SK-N-SH treated with all-trans-retinoic acid at 6 μM for 48 hours (cell line): ENCODE results near the gene TLE4.

Experiments
- ATAC-seq: fragments of 200-7000 bp; cut with Tn5 transposase; 3 replicates; pipeline ENCODE4 v1.9.1; 2020; ENCODE audit warnings: mild to moderate bottlenecking, moderate library complexity
- ARNTL ChIP-seq: fragments of 450-650 bp; formaldehyde crosslinking; IDR thresholded peaks from 2 replicates; pipeline ENCODE4 v1.5.0; 2020; ENCODE audit warnings: low read depth, mild to moderate bottlenecking, moderate library complexity, borderline replicate concordance
- BACH2 ChIP-seq: fragments of 250-450 bp; sonication (Bioruptor Pico); IDR thresholded peaks from 2 replicates; pipeline ENCODE4 v1.9.0; 2021; ENCODE audit warnings: mild to moderate bottlenecking, borderline replicate concordance
- CREB5 ChIP-seq: fragments of 250-450 bp; sonication (Bioruptor Pico); IDR thresholded peaks from 2 replicates; pipeline ENCODE4 v1.5.1; 2020; ENCODE audit warnings: low read depth, mild to moderate bottlenecking, moderate library complexity
- CSDC2 ChIP-seq: fragments of 250-450 bp; sonication (Bioruptor Pico); IDR thresholded peaks from 2 replicates; pipeline ENCODE4 v1.5.0; 2020; ENCODE audit warnings: mild to moderate bottlenecking, moderate library complexity
- CSRNP3 ChIP-seq: fragments of 250-450 bp; sonication (Bioruptor Pico); IDR thresholded peaks from 2 replicates; pipeline ENCODE4 v1.5.1; 2021; ENCODE audit warnings: mild to moderate bottlenecking, moderate library complexity
- ESRRG ChIP-seq: fragments of 250-450 bp; sonication (Bioruptor Pico); IDR thresholded peaks from 2 replicates; pipeline ENCODE4 v1.6.1; 2021; ENCODE audit warnings: mild to moderate bottlenecking
- ISL1 ChIP-seq: fragments of 250-450 bp; sonication (Bioruptor Pico); IDR thresholded peaks from 2 replicates; pipeline ENCODE4 v2.1.2; 2022; ENCODE audit warnings: mild to moderate bottlenecking, moderate library complexity
- OSR1 ChIP-seq: fragments of 250-450 bp; sonication (Bioruptor Pico); IDR thresholded peaks from 2 replicates; pipeline ENCODE4 v1.8.0; 2022; ENCODE audit warnings: moderate library complexity, mild to moderate bottlenecking, inconsistent platforms
- PATZ1 ChIP-seq: fragments of 250-450 bp; sonication (Bioruptor Pico); IDR thresholded peaks from 2 replicates; pipeline ENCODE4 v1.8.0; 2020; ENCODE audit warnings: mild to moderate bottlenecking, moderate library complexity, borderline replicate concordance
- POU6F1 ChIP-seq: fragments of 250-450 bp; sonication (Bioruptor Pico); IDR thresholded peaks from 2 replicates; pipeline ENCODE4 v1.8.0; 2021; ENCODE audit warnings: low read depth, mild to moderate bottlenecking, moderate library complexity, borderline replicate concordance
- PPARA ChIP-seq: fragments of 250-450 bp; sonication (Bioruptor Pico); IDR thresholded peaks from 2 replicates; pipeline ENCODE4 v1.5.0; 2020; ENCODE audit warnings: mild to moderate bottlenecking, borderline replicate concordance
- RARB ChIP-seq: fragments of 250-450 bp; sonication (Bioruptor Pico); IDR thresholded peaks from 2 replicates; pipeline ENCODE4 v1.8.0; 2021; ENCODE audit warnings: mild to moderate bottlenecking, moderate library complexity
- SNAI2 ChIP-seq: fragments of 250-450 bp; sonication (Bioruptor Pico); IDR thresholded peaks from 2 replicates; pipeline ENCODE4 v1.5.0; 2020; ENCODE audit warnings: mild to moderate bottlenecking, moderate library complexity
- TOX ChIP-seq: fragments of 250-450 bp; sonication (Bioruptor Pico); IDR thresholded peaks from 2 replicates; pipeline ENCODE4 v1.8.0; 2021; ENCODE audit warnings: mild to moderate bottlenecking, moderate library complexity, borderline replicate concordance
- TSHZ2 ChIP-seq: fragments of 250-450 bp; sonication (Bioruptor Pico); IDR thresholded peaks from 2 replicates; pipeline ENCODE4 v1.5.0; 2020; ENCODE audit warnings: mild to moderate bottlenecking, moderate library complexity
- ZFP3 ChIP-seq: fragments of 250-450 bp; sonication (Bioruptor Pico); IDR thresholded peaks from 2 replicates; pipeline ENCODE4 v1.5.0; 2020; ENCODE audit warnings: mild to moderate bottlenecking, moderate library complexity
- ZNF565 ChIP-seq: fragments of 450-650 bp; formaldehyde crosslinking; conservative IDR thresholded peaks from 2 replicates; pipeline ENCODE4 v1.5.0; 2020; ENCODE audit warnings: low read depth, mild to moderate bottlenecking, moderate library complexity
- ZNF70 ChIP-seq: fragments of 450-650 bp; formaldehyde crosslinking; IDR thresholded peaks from 2 replicates; pipeline ENCODE4 v1.5.0; 2020; ENCODE audit warnings: mild to moderate bottlenecking, moderate library complexity
- ZNF8 ChIP-seq: fragments of 450-650 bp; formaldehyde crosslinking; IDR thresholded peaks from 2 replicates; pipeline ENCODE4 v1.5.0; 2020; ENCODE audit warnings: mild to moderate bottlenecking, moderate library complexity

The TLE4 gene

GRCh38 chr9:79637177-79637925, 65.6 kb downstream of the TLE4 start:
- no peak for ATAC-seq

GRCh38 chr9:79638806-79639205, 67.0 kb downstream of the TLE4 start:
- no peak for ATAC-seq
- TF ChIP-seq ZNF70 (CRISPR knock-in tag) (no peak), RARB (CRISPR knock-in tag) (no peak), PPARA (CRISPR knock-in tag) (no peak), ZFP3 (CRISPR knock-in tag) (no peak), BACH2 (CRISPR knock-in tag) (no peak), SNAI2 (CRISPR knock-in tag) (no peak), OSR1 (CRISPR knock-in tag) (no peak), CREB5 (no peak), TOX (CRISPR knock-in tag) (no peak), CSDC2 (CRISPR knock-in tag) (no peak), ESRRG (no peak)

More at GRCh38 chr9:79637177-79637925, 65.6 kb downstream of the TLE4 start:
- TF ChIP-seq ARNTL (CRISPR knock-in tag) (no peak), ZNF8 (no peak), ZNF70 (CRISPR knock-in tag) (no peak), OSR1 (CRISPR knock-in tag) (no peak), RARB (CRISPR knock-in tag) (no peak), ZFP3 (CRISPR knock-in tag) (no peak), PATZ1 (CRISPR knock-in tag) (no peak), ZNF565 (CRISPR knock-in tag) (no peak), TSHZ2 (no peak), CREB5 (no peak), POU6F1 (CRISPR knock-in tag) (no peak), BACH2 (CRISPR knock-in tag) (no peak), CSRNP3 (CRISPR knock-in tag) (no peak), ISL1 (CRISPR knock-in tag) (no peak), CSDC2 (CRISPR knock-in tag) (no peak), SNAI2 (CRISPR knock-in tag) (no peak)
